GM19043 (cell line): Measurements from ENCODE around the gene WFDC1.
"Not testable (repeated sequence)": the region's sequence is repeated elsewhere in the genome, so short reads cannot be mapped to it uniquely, and the experiment has no call there.

Experiments used
- ATAC-seq: cut with Tn5 transposase; IDR thresholded peaks from one replicate; pipeline ENCODE4 v1.9.1; 2021; ENCODE audit warnings: low read depth; ENCODE audit not compliant: unreplicated experiment

The WFDC1 gene

GRCh38 chr16:84324434-84325262, 30.0 kb downstream of the WFDC1 start:
- no peak for ATAC-seq

GRCh38 chr16:84326545-84326944, 31.9 kb downstream of the WFDC1 start:
- ATAC-seq, result no peak

GRCh38 chr16:84327926-84328505, 33.3 kb downstream of the WFDC1 start:
- no peak for ATAC-seq

GRCh38 chr16:84329016-84329415, 34.3 kb downstream of the WFDC1 start:
- no peak for ATAC-seq

GRCh38 chr16:84329843-84330684, 35.4 kb downstream of the WFDC1 start:
- ATAC-seq, result no peak

GRCh38 chr16:84330685-84331050, 36.0 kb downstream of the WFDC1 start:
- no peak for ATAC-seq

- no peak for ATAC-seq
Observed at GRCh38 chr16:84331998-84332780, 37.5 kb downstream of the WFDC1 start.

GRCh38 chr16:84332975-84333684, 38.5 kb downstream of the WFDC1 start:
- no peak for ATAC-seq

GRCh38 chr16:84334058-84334457, 39.4 kb downstream of the WFDC1 start:
- ATAC-seq, result no peak

GRCh38 chr16:84334482-84334881, 39.8 kb downstream of the WFDC1 start:
- ATAC-seq, result no peak

GRCh38 chr16:84337236-84337635, 42.6 kb downstream of the WFDC1 start:
- not testable (repeated sequence) for ATAC-seq

GRCh38 chr16:84339311-84339710, 44.6 kb downstream of the WFDC1 start:
- no peak for ATAC-seq

- ATAC-seq, result no peak
Observed at GRCh38 chr16:84339766-84340165, 45.1 kb downstream of the WFDC1 start.

GRCh38 chr16:84340325-84341040, 45.8 kb downstream of the WFDC1 start:
- ATAC-seq, result no peak

GRCh38 chr16:84341528-84342295, 47.0 kb downstream of the WFDC1 start:
- no peak for ATAC-seq

- ATAC-seq, result not testable (repeated sequence)
Observed at GRCh38 chr16:84343800-84344199, 49.1 kb downstream of the WFDC1 start.

GRCh38 chr16:84344781-84345180, 50.1 kb downstream of the WFDC1 start:
- ATAC-seq, result no peak

- no peak for ATAC-seq
Observed at GRCh38 chr16:84347161-84347560, 52.5 kb downstream of the WFDC1 start.
